ENCODE measurements around the gene MRPS15.

- TF ChIP-seq CTCF (IDR thresholded peaks at IDR 0.05) (no peak), POLR2A (IDR thresholded peaks at IDR 0.05) (no peak)
These were observed 23.7 kb upstream of the MRPS15 start for GRCh38 chr1:36487906-36488305.
